GM06990 (cell line): Measurements from ENCODE around the gene CPN2.

ENCODE experiments used
- DNase-seq: peaks from one replicate; pipeline ENCODE4 v3.0.0-alpha.2; 2011; ENCODE audit not compliant: insufficient read length; ENCODE audit errors: extremely low read depth
- H3K27me3 ChIP-seq: replicated peaks from 2 replicates; pipeline ENCODE4 v1.6.0; 2011; ENCODE audit warnings: low read length; ENCODE audit not compliant: control insufficient read depth, insufficient read depth
- H3K36me3 ChIP-seq: 2 replicates; pipeline ENCODE4 v1.5.1; 2011; ENCODE audit warnings: low read length; ENCODE audit not compliant: control insufficient read depth, insufficient read depth
- H3K4me3 ChIP-seq: replicated peaks from 2 replicates; pipeline ENCODE4 v1.5.1; 2011; ENCODE audit warnings: low read depth, mild to moderate bottlenecking, control low read depth, low read length
- CTCF ChIP-seq: IDR thresholded peaks from 2 replicates; pipeline ENCODE4 v1.5.1; 2011; ENCODE audit warnings: low read length, control low read depth, mild to moderate bottlenecking, inconsistent platforms; ENCODE audit not compliant: insufficient read depth, poor library complexity, severe bottlenecking

Gene CPN2

DNA sequence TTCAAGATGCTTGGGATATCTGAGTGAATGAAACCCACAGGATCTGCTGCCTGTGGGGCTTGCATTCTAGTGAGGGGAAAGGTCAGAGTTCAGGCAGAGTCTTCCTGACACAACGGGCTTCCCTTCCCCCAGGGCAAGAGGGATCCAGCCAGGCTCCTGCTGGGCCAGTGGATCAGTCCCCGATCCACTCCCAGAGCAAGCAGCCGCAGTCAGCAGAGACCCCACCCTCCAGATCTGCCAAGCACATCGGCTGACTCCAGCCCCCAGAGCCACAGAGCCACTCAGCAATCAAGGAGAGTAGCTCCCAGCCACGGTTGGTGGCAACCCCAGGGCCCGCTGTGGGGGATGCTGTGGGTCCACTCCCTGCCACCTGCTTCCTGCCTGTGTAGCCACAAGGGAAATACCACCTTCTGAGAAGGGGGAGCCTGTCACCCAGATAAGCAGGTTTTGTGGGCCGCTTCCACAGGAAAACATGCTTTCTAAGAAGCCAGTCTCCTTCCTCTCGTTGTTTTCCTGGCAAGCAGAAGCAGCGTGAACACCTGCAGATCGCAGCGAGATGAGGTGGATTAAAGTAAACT lies 44.9 kb downstream of the CPN2 start:
- H3K36me3 ChIP-seq: no peaks in the 10 kb centered on the region
- H3K27me3 ChIP-seq: no peaks in the 10 kb centered on the region
- peak; percentile 83 for DNase-seq
- TF ChIP-seq CTCF: no peak
- peak overlapping the region; percentile 13; the same call in 1 of the 2 replicates for H3K4me3 ChIP-seq

- no peak overlapping the region for H3K4me3 ChIP-seq
- H3K27me3 ChIP-seq: no peaks in the 10 kb centered on the region
- TF ChIP-seq CTCF: no peak
- H3K36me3 ChIP-seq: no peaks in the 10 kb centered on the region
- DNase-seq: no peak
Measured at GRCh38 chr3:194305356-194306108, 45.6 kb downstream of the CPN2 start.

GRCh38 chr3:194304186-194304917 lies 46.8 kb downstream of the CPN2 start:
- no peak for TF ChIP-seq CTCF
- Histone ChIP-seq H3K4me3 (no peak overlapping the region), H3K36me3 (no peaks in the 10 kb centered on the region), H3K27me3 (no peaks in the 10 kb centered on the region)
- no peak for DNase-seq

- DNase-seq: no peak
- Histone ChIP-seq H3K27me3 (no peaks in the 10 kb centered on the region), H3K4me3 (no peak overlapping the region), H3K36me3 (no peaks in the 10 kb centered on the region)
- TF ChIP-seq CTCF: no peak
Measured at GRCh38 chr3:194303749-194304148, 47.4 kb downstream of the CPN2 start.

DNA sequence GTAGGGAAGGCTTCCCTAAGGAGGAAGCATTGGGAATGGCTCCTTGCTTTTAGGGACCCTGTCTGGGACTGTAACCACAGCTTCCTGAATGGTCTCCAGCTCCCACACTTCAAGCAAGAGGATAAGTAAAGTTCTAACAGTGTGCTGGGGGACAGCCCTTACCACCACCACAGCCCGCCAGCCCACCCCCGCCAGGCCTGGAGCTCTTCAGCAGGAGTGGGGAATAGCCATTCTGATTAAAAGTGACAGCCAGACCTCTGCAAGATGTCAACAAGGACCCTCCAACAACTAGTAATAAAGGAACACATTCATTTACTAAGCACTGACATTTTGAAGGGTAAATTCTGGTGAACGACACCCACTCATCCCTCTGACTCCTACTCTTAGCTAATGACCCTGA lies 49.4 kb downstream of the CPN2 start:
- no peak for TF ChIP-seq CTCF
- H3K27me3 ChIP-seq: no peaks in the 10 kb centered on the region
- H3K4me3 ChIP-seq: no peak overlapping the region
- no peaks in the 10 kb centered on the region for H3K36me3 ChIP-seq
- DNase-seq: no peak
